Tibial nerve (tissue), 4 donors: ENCODE measurements around the gene PRM3. TPM values are rescaled to one million over a fixed set of nuclear protein-coding genes. Genes with fewer than 3 reads are reported as not detected.

Source experiments
- DNase-seq, 2 donors: peaks; one replicate each; pipeline ENCODE4 v3.0.0-alpha.2; 2019; ENCODE audit warnings: low spot score in 2 of 2
- H3K27ac ChIP-seq, 4 donors: fragments of 200-600 bp; sonication (generic) in 3 of 4; one replicate each; pipeline ENCODE4 v1.5.1; 2017 to 2019; ENCODE audit warnings: mild to moderate bottlenecking in 1 of 4
- H3K27me3 ChIP-seq, 2 donors: fragments of 200-600 bp; sonication (generic) in 1 of 2; one replicate each; pipeline versions ENCODE4 v1.5.1 to v1.6.0; 2017 to 2019
- H3K36me3 ChIP-seq, 3 donors: fragments of 200-600 bp; sonication (generic); one replicate each; pipeline ENCODE4 v1.5.1; 2018 to 2019
- H3K4me1 ChIP-seq, 4 donors: fragments of 200-600 bp; sonication (generic) in 3 of 4; one replicate each; pipeline ENCODE4 v1.5.1; 2017 to 2019
- H3K4me3 ChIP-seq, 4 donors: fragments of 200-600 bp; sonication (generic) in 3 of 4; one replicate each; pipeline ENCODE4 v1.5.1; 2017 to 2019; ENCODE audit warnings: mild to moderate bottlenecking in 1 of 4, moderate library complexity in 1 of 4
- H3K9me3 ChIP-seq, 4 donors: fragments of 200-600 bp; sonication (generic) in 3 of 4; one replicate each; pipeline ENCODE4 v1.5.1; 2017 to 2019
- EP300 ChIP-seq, 2 donors: sonication (generic); formaldehyde crosslinking; IDR thresholded peaks; one replicate each; pipeline ENCODE4 v1.6.1; 2017; ENCODE audit warnings: antibody characterized with exemption in 2 of 2, mild to moderate bottlenecking in 1 of 2
- POLR2A ChIP-seq, 2 donors: fragments of 450-650 bp; IDR thresholded peaks; one replicate each; pipeline ENCODE4 v1.6.1; 2017; ENCODE audit warnings: antibody characterized with exemption in 2 of 2, mild to moderate bottlenecking in 2 of 2, moderate library complexity in 2 of 2
- WGBS, 2 donors: methylation state at CpG; one replicate each; pipeline ENCODE4 v1.1.5; 2018; 5-methylcytosine and 5-hydroxymethylcytosine counted together
- total RNA-seq, 4 donors: library from RNA; depleted of rRNA; stranded (reverse); fragments of >200 nt; gene quantifications; one replicate each; pipeline ENCODE4 v1.1.0, GENCODE V29; 2016
- TF ChIP-seq, protein P1 (sequence below), 5 experiments: fragments of 200-600 bp in 3 of 5; fragments of 450-650 bp in 2 of 5; sonication (generic) in 3 of 5; IDR thresholded peaks; one replicate each; pipeline ENCODE4 v1.5.1; 2016 to 2019; ENCODE audit warnings: antibody characterized with exemption in 5 of 5, mild to moderate bottlenecking in 3 of 5, moderate library complexity in 2 of 5

PRM3 gene
- total RNA-seq, 4 donors from 2014 or later: not detected

DNA sequence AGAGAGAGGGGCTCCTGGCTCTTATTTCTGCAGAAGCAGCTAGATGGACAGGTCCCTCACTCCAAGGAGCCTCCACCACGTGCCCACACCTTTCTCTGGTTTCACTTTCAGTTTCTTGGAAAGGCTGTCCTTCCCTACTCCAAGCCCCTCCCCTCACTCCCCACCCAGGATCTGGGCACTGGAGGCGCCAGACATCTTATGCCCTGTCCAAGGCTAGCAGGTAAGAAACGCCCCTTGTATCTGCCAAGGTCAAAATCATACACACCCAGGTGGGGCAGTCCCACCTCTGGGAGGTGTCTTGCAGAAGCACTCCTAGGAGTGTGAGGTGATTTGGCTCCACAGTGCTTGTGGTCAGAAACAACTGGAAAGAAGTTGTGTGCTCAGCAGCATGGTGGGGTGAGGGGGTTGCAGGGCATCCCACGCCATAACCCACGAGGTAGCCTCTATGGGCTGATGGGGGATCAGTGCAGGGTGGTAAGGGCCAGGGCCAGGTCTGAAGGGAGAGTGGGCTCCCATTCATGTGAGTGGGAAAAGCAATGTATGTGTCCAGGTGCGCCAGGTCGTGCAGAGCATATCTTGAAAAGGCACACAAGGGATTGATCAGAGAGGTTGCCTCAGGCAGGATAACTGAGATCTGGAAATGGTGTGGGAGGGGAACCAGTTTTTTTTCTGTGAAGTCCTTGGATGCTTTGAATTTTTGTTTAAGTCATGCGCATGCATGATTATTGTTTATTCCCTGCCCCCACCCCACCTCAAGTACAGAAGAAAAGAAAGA is 39.5 kb upstream of the PRM3 start:
- Histone ChIP-seq H3K4me3 (peak overlapping the region in 1 of 4 donors; percentile 5), H3K27ac (peak overlapping the region in 1 of 4 donors; percentile 44)

DNA sequence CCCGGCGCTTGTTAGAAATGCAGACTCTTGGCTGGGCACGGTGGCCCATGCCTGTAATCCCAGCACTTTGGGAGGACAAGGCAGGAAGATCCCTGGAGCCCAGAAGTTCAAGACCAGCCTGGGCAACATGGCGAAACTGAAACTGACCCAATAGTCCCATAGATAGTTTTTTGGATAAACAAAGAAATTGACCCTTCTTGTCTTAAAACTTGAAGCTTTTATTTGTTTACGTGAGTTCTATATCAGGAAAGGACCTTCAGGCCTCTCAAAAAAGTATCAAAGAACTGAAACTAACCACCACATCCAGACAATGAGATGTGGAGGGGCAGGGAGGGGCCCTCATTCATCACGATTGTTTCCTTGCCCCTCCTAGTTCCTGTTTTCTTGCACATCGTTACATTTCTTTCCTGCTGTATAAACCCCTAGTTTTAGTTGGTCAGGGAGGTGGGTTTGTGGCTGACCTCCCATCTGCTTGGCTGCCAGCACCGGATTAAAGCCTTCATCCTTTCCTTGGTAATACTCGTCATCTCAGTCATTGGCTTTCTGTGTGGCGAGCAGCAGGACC is 37.6 kb upstream of the PRM3 start:
- Histone ChIP-seq H3K27me3 (no peaks in the 10 kb centered on the region), H3K9me3 (no peaks in the 10 kb centered on the region), H3K36me3 (no peaks in the 10 kb centered on the region), H3K4me1 (peaks cover 0 to 24% (median 11%) of the 10 kb centered on the region in 4 donors), H3K4me3 (no peak overlapping the region), H3K27ac (peak overlapping the region in 1 of 4 donors; percentile 67)
- no peak for DNase-seq
- TF ChIP-seq POLR2A (IDR thresholded peaks at IDR 0.05) (no peak), EP300 (IDR thresholded peaks at IDR 0.05) (no peak)
- TF ChIP-seq, protein P1, sequence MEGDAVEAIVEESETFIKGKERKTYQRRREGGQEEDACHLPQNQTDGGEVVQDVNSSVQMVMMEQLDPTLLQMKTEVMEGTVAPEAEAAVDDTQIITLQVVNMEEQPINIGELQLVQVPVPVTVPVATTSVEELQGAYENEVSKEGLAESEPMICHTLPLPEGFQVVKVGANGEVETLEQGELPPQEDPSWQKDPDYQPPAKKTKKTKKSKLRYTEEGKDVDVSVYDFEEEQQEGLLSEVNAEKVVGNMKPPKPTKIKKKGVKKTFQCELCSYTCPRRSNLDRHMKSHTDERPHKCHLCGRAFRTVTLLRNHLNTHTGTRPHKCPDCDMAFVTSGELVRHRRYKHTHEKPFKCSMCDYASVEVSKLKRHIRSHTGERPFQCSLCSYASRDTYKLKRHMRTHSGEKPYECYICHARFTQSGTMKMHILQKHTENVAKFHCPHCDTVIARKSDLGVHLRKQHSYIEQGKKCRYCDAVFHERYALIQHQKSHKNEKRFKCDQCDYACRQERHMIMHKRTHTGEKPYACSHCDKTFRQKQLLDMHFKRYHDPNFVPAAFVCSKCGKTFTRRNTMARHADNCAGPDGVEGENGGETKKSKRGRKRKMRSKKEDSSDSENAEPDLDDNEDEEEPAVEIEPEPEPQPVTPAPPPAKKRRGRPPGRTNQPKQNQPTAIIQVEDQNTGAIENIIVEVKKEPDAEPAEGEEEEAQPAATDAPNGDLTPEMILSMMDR (IDR thresholded peaks at IDR 0.05): no peak
- WGBS, 2 donors: 74 to 77% methylated on average over 10 of the region's 10 CpGs

More for the DNA sequence above, 39.5 kb upstream of the PRM3 start:
- no peaks in the 10 kb centered on the region for H3K27me3 ChIP-seq
- DNase-seq: no peak
- no peaks in the 10 kb centered on the region for H3K9me3 ChIP-seq
- WGBS, 2 donors: 45 to 48% methylated on average over 8 of the region's 8 CpGs
- TF ChIP-seq, protein P1 (IDR thresholded peaks at IDR 0.05): no peak
- TF ChIP-seq POLR2A (IDR thresholded peaks at IDR 0.05) (no peak), EP300 (IDR thresholded peaks at IDR 0.05) (no peak)
- peaks cover 0 to 24% (median 11%) of the 10 kb centered on the region in 4 donors for H3K4me1 ChIP-seq
- H3K36me3 ChIP-seq: no peaks in the 10 kb centered on the region

DNA sequence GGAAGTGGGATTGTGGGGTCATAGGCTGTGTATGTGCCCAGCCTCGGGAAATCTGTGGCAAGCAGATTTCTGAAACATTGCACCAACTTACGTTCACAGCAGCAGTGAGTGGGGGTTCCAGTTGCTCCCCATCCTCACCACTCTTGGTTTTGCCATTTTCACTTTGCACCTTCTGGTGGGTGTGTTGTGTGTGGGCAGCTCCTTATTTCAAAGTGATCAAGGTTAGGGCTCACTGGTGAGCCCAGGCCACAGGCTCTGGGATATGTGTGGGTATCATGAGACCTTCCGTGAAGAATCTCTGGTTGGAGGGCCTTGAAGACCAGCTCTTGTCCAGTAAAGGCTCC is 37.2 kb upstream of the PRM3 start:
- peaks cover 0 to 21% (median 11%) of the 10 kb centered on the region in 4 donors for H3K4me1 ChIP-seq
- TF ChIP-seq, protein P1 (IDR thresholded peaks at IDR 0.05): no peak
- no peaks in the 10 kb centered on the region for H3K36me3 ChIP-seq
- peak overlapping the region in 1 of 4 donors; percentile 67 for H3K27ac ChIP-seq
- no peak overlapping the region for H3K4me3 ChIP-seq
- H3K27me3 ChIP-seq: no peaks in the 10 kb centered on the region
- 92 to 98% methylated on average over 3 of the region's 3 CpGs for WGBS, 2 donors
- no peak for DNase-seq
- no peaks in the 10 kb centered on the region for H3K9me3 ChIP-seq

DNA sequence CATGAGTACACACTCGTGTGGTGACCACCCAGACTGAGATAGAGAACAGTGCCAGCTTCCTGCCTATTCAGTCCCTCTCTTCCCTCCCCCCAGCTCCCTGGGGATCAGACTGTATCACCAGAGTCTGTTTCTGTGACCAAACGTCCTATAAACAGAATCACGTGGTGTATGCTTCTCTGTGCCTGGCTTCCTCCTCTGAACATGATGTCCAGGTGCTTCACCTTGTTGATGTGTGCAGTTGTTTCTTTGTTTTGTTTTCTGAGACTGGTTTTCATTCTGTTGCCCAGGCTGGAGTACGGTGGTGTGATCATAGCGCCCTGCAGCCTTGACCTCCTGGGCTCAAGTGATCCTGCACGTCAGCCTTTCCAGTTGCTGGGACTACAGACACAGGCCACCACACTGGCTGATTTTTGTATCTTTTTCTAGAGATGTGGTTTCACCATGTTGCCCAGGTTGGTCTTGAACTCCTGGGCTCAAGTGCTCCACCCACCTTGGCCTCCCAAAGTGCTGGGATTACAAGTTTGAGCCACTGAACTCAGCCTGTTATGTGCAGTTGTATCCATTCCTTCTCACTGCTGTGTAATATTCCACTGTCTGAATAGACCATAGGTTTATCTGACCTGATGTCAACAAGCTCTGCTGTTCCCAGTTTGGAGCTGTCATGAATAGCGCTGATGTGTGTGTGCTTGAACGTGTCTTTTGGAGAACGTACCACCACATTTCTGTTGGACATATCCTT is 36.6 kb upstream of the PRM3 start:
- no peak overlapping the region for H3K4me3 ChIP-seq
- H3K27me3 ChIP-seq: no peaks in the 10 kb centered on the region
- WGBS, 2 donors: 60 to 63% methylated on average over 9 of the region's 9 CpGs
- H3K27ac ChIP-seq: peak overlapping the region in 1 of 4 donors; percentile 67
- no peaks in the 10 kb centered on the region for H3K9me3 ChIP-seq
- H3K36me3 ChIP-seq: no peaks in the 10 kb centered on the region
- H3K4me1 ChIP-seq: peaks cover 0 to 17% (median 11%) of the 10 kb centered on the region in 4 donors
- DNase-seq: no peak
- TF ChIP-seq EP300 (IDR thresholded peaks at IDR 0.05) (no peak), POLR2A (IDR thresholded peaks at IDR 0.05) (no peak)
- TF ChIP-seq, protein P1 (IDR thresholded peaks at IDR 0.05): no peak
